Activated CD8-positive, alpha-beta memory T cell treated with anti-CD3 and anti-CD28 coated beads for 48 hours (primary cell): Measurements from ENCODE around the gene CNPY1.
"Not testable (repeated sequence)": the region's sequence is repeated elsewhere in the genome, so short reads cannot be mapped to it uniquely, and the experiment has no call there.

ENCODE experiments used
- DNase-seq, 3 experiments: peaks; one replicate each; pipeline ENCODE4 v3.0.0-alpha.2; 2020; ENCODE audit warnings: low read depth in 2 of 3, low spot score in 2 of 3

CNPY1 gene

DNA sequence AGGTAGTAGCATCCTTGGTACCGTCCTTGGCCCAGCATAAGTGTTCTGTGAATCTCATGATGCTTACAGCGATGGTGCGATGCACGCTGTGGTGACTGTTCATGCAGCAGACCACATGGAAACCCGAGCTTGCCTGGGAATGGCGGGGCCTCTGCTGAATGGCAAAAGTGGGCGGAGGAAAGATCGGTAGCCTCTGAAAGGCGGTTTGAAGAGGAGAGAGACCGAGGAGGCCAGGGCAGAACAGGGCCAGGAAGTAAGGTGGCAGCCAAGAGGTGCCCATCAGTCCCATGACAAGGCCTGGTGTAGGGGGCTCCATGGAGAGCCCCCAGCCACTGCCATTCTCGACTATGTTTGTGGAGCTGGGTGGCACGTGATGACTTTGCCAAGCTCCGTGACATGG lies 33.2 kb upstream of the CNPY1 start:
- no peak for DNase-seq

DNA sequence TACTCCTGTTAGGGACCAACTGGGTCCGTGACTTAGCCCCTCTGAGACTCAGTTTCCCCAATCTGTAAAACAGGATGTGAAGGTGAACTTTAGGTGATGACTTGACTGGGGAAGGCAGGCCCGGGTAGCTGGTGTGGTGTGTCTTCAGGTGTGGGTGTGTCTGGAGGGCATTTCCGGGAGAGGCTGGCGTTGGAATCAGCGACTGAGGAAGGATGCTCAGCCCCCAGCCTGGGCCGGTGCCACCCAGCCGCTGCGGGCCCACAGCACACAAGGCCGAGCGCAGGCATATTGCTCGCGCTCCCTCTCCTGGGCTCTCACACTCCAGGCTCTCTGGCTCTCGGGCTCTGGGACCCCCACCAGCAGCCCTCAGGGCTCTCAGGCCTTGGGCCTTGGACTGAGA lies 31.7 kb upstream of the CNPY1 start:
- DNase-seq = no peak

DNA sequence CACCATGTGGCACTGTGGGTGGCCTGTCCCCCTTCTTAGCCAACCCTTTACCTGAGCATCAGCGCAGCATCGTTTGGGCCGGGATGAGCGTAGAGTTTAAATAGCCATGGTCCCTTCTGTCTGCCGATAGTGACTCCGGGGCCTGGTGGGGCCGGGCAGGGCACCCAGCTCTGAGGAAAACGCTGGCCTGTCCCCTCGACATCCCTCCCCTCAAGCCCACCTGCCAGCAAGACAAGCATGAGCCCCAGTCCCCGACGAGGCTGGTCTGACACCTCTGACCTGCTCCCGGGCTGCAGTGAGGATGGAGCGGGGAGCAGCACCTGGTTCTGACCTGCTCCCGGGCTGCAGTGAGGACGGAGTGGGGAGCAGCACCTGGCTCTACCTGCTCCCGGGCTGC lies 31.1 kb upstream of the CNPY1 start:
- DNase-seq = no peak

DNA sequence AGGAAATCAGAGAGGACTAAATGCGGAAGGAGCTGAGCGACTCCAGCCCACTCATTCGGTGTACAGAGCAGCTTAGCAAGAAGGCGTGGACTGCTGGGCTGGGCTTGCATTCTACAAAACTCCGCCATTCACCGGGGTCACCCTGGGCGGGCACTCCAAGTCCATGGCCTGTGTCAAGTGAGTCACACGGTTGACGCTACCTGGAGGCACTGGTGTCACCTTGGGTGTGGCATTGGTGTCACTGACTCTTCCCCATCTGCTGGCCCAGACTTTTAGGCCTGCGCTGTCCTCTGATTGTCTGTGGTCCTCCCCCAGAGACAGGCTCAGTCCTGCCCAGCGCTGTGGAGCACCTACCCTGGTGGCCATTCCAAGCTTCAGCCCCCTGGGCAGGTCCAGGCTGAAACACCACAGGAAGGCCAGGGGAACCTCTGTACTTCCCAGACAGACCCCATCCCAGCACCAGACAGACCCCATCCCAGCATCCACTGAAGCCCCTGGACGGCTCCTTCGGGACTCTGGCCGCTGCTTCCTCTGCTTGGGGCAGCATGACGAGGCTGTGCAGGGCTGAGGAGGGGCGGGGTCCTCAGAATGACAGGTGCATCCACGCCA lies 30.6 kb upstream of the CNPY1 start:
- no peak for DNase-seq

DNA sequence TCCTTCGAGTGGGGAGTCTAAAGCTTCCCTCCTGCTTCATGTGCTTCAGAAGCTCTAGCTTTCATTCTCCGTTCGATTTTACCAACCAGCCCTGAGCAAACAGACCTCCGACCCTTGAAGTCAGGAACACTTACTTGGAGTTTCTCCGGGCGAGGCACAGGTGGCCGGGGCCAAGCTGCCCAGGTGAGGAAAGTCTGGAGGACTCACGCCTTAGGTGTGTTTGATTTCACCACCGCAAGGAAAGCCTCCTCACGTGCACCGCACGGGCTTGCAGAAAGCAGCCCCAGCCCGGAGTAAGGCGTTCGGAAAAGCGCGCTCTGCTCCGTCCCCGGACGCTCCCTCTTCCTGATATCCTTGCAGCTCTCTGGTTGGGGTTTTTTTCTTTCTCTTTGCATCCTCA lies 30.1 kb upstream of the CNPY1 start:
- no peak for DNase-seq

DNA sequence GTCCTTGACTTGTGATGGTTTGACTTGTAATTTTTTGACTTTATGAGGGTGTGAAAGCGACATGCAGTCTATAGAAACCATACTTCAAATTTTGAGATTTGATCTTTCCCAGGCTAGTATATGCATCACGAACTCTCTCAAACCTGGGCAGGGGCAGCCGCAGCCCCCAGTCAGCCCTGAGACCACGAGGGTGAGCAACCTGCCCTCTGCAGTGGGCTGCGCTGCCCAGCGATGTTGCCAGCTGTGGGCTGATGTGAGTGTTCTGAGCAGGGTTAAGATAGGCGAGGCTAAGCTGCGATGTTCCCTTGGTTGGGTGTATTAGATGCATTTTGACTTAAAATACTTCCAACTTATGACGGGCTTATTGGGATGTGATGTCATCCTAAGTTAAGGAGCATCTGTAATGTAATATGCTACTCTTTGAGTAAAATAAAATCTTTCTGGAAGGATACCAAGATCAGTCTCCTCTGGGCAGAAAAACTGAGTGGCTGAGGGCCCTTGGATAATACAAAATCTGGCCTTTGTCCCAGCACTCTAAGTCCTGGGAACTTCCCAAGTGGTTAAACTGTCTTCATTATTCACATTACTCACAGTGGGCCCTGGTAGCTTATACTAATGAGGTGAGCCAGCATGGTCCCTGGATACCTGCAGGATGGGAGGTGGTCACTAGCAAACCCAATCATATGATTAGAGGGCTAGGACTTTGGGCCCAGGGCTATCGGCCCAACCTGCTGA lies 28.4 kb upstream of the CNPY1 start:
- no peak for DNase-seq

DNA sequence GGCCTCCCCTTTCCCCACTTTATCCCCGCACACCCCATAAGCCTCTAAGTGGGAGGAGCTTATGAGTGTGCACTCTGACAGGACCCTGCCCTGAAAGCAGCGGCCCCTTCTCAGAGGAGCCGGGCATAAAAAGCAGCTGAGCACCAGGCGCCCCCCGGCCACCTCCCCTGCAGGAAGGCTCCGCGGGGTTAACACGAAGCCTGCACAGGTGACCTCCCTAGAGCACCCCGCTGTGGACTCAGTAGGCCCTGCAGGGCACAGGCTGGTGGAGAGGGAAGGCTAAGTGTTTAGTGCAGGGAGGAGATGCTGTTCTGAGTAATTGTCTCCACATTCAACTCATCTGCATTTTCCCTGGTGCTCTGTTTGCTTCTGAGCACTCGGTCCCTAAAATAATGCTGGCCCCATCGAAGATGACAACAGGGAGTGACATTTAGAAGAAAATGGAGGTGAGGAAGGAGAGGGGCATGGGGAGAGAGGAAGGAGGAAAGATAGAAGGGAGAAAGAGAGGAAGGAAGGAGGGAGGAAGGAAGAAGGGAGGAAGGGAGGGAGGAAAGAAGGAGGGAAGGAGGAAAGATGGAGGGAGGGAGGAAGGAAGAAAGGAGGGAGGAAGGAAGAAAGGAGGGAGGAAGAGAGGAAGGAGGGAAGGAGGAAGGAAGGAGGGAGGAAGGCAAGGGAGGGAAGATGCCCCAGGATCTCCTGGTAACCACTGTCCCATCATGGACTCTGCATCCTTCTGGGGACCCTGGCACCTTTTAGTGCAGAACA lies 25.4 kb upstream of the CNPY1 start:
- DNase-seq = no peak

DNA sequence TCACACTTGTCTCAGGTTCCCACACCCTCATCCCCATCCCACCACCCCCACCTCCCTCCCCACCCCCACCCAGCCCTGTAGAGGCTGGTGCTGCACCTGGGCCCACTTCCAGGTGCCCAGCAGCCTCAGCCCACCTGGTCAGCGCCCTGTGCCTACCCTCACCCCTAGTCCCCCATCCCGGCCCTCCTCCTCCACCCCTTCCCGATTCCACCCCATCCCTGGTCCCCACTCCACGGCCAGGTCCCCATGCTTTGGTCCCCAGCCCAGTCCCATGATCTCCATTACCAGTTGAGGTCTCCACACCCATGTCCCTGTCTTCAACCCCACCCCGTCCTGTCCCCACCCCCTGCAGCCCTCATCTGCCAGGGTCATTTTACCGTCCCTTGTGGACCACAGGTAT lies 24.6 kb upstream of the CNPY1 start:
- DNase-seq = no peak

DNA sequence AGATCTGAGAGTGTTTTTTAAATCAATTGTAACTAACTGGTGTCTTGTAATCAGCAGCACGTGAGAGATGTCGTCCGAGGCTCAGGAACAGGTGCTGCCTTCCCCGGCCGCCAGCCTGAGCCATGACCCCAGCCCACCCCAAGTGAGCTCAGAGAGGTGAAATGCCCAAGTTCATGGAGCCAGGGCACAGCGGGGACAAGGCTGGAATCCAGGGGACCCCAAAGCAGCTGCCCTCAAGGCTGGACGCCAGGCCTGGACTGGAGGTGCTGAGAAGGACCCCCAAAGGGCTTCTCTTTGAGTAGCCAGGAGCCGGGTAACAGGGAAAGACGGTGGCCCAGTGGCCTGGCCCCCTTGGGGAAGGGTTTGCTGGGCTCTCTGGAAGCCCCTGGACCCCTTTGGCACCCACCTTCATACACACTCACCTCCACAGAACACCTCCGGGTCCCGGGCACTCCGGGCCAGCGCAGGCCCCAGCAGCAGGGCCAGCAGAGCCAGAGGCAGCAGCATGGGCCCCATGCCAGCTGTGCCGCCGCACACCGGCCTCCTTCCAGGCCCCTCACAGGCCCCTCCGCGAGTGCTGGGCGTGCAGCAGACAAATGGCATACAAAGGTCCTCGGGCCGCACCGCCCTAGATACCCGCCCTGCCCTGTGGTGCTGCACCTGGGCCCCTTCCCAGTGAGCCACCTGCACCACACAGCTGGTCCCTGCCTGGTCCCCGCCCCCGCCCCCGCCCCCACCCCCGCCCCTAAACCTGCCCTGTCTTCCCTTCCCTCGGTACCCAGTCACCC lies 24.0 kb upstream of the CNPY1 start:
- DNase-seq = no peak

DNA sequence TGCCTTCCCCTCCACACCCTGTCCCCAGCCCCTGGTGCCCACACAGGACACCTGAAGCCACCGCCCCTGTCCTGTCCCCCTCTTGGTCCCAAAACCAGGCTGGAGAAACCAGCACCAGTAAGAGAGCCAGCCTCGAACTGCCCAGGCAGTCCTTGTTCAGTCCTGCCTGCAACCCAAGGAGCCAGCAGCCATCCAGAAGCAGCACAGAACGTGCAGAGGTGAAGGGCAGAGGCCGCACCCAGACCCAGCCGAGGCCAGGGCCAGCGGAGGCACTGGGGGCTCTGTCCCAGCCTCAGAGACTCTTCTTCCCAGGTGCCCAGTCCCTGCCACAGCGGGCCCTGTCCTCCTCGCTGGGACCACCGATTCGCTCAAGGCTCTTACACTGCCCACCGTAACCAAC lies 23.3 kb upstream of the CNPY1 start:
- no peak for DNase-seq

DNA sequence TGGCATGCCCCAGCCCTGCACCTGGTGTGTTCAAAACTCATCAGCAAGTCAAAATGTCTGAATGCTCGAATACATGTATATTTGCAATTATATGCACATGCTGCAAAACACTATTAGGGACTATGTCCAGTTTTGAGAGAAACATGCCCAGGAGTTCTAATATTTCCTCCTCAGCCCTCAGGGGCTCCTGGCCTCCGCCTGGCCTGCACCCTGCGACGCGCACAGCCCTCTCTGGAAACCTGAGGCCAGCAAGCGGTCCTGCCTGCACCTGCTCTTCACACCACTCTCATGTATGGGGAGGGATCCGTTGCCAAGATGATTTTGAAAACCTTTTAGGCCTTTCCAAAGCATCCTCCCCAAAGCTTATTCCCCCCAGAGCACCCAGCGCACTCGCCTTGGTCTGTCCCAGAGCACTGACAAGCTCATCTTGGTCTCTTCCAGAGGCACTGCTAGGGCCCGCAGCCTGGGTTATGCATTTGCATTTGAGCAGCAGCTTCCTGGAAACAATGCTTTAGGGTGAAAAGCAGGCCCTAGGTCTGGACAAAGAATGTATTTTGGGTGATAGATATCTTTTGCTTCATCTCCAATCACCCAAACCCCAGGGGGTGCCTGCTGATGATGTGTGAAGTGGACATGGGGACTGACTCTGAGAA lies 22.6 kb upstream of the CNPY1 start:
- no peak for DNase-seq

DNA sequence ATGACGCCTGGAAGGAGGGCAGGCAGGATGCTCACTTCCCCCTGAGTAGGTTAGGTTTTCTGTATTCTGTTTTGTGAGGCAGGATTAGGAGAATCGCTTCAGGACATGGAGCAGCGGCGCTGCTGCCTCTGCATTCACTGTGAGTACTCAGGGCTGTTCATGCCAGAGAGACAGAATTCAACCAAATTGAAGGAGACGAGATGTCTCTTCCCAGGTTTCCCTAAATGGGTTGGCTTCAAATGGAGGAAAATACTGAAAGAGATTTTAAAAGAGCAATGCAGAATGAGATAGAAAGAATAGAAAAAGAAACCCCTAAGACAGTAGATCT lies 21.9 kb upstream of the CNPY1 start:
- DNase-seq = no peak

DNA sequence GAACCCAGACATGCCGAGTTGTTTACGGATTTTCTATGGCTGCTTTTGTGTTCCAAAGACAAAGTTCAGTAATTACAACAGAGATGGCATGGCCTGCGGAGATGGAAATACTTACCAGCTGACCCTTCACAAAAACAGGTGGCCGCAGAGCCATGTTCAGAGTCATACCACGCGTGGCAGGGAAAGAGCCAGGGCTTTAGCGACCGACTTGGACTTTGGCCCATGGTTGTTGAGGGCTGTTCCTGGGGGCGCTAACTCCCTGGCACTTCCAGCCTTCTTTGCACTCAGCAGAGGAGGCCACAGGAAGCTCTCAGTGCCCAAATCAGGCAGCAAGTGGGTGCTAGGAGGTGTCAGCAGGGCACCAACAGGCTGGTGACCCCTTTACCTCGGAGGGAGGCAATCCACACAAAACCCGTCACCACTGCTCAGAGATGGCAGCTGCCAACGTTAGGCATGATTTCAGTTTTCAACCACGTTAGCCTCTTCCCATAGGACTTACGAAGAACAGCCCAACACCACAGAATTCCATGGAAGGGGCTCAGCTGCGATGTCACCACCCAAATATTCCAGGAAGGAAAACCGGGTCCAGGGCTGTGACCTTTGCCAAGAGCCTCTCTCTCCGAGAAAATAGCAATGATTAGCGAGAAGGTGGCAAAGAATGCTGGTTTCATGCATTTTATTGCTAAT lies 21.4 kb upstream of the CNPY1 start:
- no peak for DNase-seq

DNA sequence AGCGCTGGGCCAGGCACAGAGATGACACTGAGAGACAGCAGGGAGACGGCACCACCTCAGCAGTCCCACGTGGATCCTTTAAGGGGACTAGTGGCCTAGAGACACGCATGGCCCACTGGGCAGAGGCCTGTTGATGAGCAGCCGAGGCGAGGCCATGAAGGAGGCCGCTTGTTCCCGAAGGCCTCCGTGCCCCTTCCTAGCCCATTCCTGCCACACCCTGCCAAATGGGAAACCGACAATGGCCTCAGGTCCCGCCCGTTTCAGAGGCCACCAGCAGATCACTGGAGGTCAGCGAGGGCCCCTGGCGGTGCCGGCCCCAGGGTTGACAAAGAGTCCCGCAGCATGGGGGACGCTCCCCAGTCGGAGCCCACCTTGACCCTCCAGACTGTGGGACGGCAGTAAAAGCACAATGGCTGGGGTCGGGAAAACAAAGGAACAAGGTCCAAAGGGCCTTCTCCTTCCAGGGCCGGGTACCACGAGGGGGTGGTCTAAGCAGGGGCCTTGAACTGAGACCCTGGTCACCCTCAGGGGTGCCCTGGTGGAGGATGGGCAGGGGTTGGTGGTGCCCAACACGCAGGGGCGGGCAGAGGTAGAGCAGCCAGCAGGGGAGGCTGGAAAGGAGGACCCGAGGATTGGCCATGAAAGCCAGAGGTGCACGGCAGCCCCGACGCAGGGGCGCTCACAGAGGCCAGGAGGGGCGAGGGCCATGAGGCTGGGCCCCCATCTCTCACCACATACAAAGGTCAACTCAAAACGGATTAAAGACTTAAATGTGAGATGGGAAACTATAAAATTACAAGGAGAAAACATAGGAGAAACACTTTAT lies 19.9 kb upstream of the CNPY1 start:
- no peak for DNase-seq

DNA sequence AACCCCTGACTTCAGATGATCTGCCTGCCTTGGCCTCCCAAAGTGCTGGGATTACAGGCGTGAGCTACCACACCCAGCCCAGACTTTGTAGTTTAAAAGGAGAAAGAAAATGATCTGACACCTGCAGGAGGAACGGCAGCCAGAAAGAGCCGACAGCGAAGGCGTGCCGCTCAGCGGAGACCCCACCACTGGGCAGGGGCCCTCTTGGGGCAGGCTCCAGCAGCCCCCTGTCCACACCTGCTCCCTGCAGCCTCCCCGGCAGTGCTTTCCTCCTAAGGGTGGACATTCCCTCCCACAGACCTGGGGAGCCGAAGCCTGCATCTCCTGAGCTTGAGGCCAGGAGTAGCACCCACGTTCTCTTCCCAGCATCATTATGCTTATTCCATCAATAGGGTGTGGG lies 19.2 kb upstream of the CNPY1 start:
- DNase-seq = no peak

DNA sequence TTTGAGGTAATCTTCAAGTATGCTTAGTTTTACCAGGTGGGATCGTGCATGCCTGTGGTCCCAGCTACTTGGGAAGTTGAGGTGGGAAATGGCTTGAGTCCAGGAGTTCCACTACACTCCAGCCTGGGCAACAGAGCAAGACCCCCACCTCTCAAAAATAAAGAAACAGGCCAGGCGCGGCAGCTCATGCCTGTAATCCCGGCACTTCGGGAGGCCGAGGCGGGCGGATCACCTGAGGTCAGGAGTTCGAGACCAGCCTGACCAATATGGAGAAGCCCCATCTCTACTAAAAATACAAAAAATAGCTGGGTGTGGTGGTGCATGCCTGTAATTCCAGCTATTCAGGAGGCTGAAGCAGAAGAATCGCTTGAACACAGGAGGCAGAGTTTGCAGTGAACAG lies 16.6 kb upstream of the CNPY1 start:
- not testable (repeated sequence) for DNase-seq

DNA sequence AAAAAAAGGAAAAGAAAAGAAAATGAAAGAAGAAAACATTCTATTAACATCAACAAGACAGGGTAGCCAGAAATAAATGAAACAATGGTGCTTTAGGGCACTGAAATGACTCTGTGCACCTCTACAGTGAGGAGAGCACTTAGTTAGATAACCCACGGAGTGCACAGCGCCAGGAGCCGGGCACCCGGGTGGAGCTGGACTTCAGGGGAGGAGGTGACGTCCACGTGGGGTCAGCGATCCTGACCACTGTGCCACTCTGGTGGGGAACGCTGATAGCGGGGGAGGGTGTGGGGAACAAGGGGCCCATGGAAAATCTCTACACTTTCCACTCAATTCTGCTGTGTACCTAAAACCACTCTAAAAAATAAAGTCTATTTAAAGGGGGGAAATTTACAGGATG lies 15.7 kb upstream of the CNPY1 start:
- no peak for DNase-seq

DNA sequence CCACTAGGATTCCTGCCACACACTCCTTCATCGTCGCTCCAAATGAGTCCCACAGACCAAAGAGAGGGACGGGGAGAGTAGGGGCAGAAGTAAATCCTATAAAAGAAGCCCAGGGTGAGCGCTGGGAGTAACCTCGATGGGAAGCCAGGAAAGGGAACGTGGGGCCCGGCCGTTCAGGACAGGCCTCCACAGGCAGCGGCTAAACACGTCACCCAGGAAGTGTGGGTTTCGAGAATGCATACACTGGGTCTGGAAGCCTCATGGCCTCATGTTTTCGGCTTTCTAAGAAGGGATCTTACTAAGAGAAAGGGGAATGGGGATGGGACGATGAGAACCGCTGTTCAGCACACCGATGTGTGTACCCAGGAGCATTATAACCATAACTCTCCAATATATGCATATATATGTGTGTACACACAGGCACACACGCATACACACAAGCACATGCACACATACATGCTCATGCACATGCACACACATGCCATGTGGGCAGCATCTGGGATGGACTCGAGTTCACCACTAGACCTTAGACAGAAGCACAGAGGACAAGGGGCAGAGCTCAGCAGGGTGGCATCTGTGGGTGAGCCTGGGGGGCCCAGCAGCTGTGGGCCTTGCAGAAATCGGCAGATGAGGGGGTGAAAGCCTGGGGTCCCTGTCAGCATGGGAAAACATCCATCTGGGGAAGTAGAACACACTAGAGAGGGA lies 14.8 kb upstream of the CNPY1 start:
- no peak for DNase-seq

DNA sequence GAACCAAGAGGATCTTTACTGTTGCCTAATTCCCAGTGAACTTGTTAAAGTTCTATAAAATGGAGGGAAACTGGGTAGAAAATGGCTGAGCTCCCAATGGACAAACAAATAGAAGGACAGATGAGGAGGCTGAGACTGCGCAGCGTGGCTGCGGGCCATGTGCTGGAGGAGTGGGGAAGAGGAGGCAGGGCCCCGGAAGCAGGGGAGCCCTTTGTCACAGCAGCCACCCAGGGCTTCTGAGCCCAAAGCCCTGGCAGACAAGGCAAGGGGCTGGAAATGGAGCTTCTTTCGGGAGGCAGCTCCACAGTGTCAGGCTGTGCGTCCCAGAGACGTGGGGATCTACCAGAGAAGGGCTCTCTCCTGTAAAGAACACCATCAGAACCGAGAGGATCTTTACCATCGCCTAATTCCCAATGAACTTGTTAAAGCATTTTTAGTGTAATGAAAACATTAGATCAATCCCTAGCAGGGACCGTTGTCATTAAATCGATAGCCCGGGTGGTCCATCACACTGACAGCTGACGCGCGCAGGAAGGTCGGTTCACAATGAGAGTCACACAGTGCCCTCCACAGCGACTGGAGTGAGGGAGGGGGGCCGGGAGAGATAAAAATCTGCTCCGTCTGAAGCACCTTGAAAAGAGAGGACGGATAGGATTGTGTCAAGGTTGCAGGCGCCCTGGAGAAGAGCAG lies 14.0 kb upstream of the CNPY1 start:
- DNase-seq = no peak
